SK-N-MC (cell line): Measurements from ENCODE around the gene GRM5.

Source experiments
- DNase-seq: peaks from one replicate; pipeline ENCODE4 v3.0.0-alpha.2; 2011; ENCODE audit warnings: low read depth, low spot score
- H3K27ac ChIP-seq: fragments of 200-600 bp; sonication (generic); 2 replicates; pipeline ENCODE4 v1.5.1; 2016; ENCODE audit warnings: mixed run types
- H3K36me3 ChIP-seq: fragments of 200-600 bp; sonication (generic); 2 replicates; pipeline ENCODE4 v1.6.1; 2017; ENCODE audit warnings: antibody characterized with exemption, low read length, mixed read lengths; ENCODE audit not compliant: insufficient read depth
- H3K4me3 ChIP-seq: fragments of 200-600 bp; sonication (generic); 2 replicates; pipeline ENCODE4 v1.5.1; 2016
- H3K9ac ChIP-seq: fragments of 200-600 bp; sonication (generic); 2 replicates; pipeline ENCODE4 v1.8.0; 2017; ENCODE audit warnings: mixed run types, mixed read lengths; ENCODE audit not compliant: insufficient read length
- H3K9me3 ChIP-seq: fragments of 200-600 bp; sonication (generic); 2 replicates; pipeline ENCODE4 v1.6.1; 2017; ENCODE audit warnings: low read depth, mild to moderate bottlenecking, antibody characterized with exemption, low read length, moderate library complexity, mixed read lengths
- EZH2 ChIP-seq: fragments of 200-600 bp; sonication (generic); IDR thresholded peaks from one replicate; pipeline ENCODE4 v1.6.1; 2017; ENCODE audit warnings: antibody characterized with exemption
- FOXP2 ChIP-seq: optimal IDR thresholded peaks from 2 replicates; pipeline ENCODE3; 2011; ENCODE audit warnings: mild to moderate bottlenecking, moderate library complexity; ENCODE audit not compliant: insufficient read depth; ENCODE audit errors: extremely low read length, control extremely low read depth
- POLR2AphosphoS5 ChIP-seq: IDR thresholded peaks from 2 replicates; pipeline ENCODE4 v1.6.1; 2012; ENCODE audit warnings: mild to moderate bottlenecking, low read depth, low read length, borderline replicate concordance

The GRM5 gene

GRCh38 chr11:88594274-88594950 lies 471.4 kb downstream of the GRM5 start:
- DNase-seq: no peak
- TF ChIP-seq POLR2AphosphoS5 (no peak), FOXP2 (no peak), EZH2 (no peak)
- Histone ChIP-seq H3K4me3 (no peak overlapping the region), H3K9ac (no peak overlapping the region), H3K27ac (no peak overlapping the region), H3K9me3 (no peaks in the 10 kb centered on the region), H3K36me3 (no peaks in the 10 kb centered on the region)

GRCh38 chr11:88590361-88590760 lies 475.4 kb downstream of the GRM5 start:
- no peak for DNase-seq
- Histone ChIP-seq H3K36me3 (no peaks in the 10 kb centered on the region), H3K9ac (no peak overlapping the region), H3K4me3 (no peak overlapping the region), H3K27ac (no peak overlapping the region), H3K9me3 (no peaks in the 10 kb centered on the region)
- TF ChIP-seq POLR2AphosphoS5 (no peak), EZH2 (no peak)

GRCh38 chr11:88583251-88583650 lies 482.5 kb downstream of the GRM5 start:
- DNase-seq: no peak
- no peak overlapping the region for H3K4me3 ChIP-seq
- no peak overlapping the region for H3K9ac ChIP-seq
- TF ChIP-seq EZH2: no peak
- TF ChIP-seq POLR2AphosphoS5: no peak
- TF ChIP-seq FOXP2: no peak
- H3K36me3 ChIP-seq: no peaks in the 10 kb centered on the region
- H3K27ac ChIP-seq: no peak overlapping the region
- H3K9me3 ChIP-seq: no peaks in the 10 kb centered on the region

- no peak for TF ChIP-seq FOXP2
- no peak for TF ChIP-seq EZH2
- TF ChIP-seq POLR2AphosphoS5: no peak
- Histone ChIP-seq H3K4me3 (no peak overlapping the region), H3K9me3 (no peaks in the 10 kb centered on the region), H3K27ac (no peak overlapping the region), H3K9ac (no peak overlapping the region), H3K36me3 (no peaks in the 10 kb centered on the region)
- no peak for DNase-seq
Observed at GRCh38 chr11:88579466-88579865, 486.3 kb downstream of the GRM5 start.

GRCh38 chr11:88576741-88577140 lies 489.0 kb downstream of the GRM5 start:
- no peak for DNase-seq
- TF ChIP-seq FOXP2 (no peak), EZH2 (no peak), POLR2AphosphoS5 (no peak)
- H3K9ac ChIP-seq: no peak overlapping the region
- H3K36me3 ChIP-seq: no peaks in the 10 kb centered on the region
- H3K9me3 ChIP-seq: no peaks in the 10 kb centered on the region
- no peak overlapping the region for H3K4me3 ChIP-seq
- no peak overlapping the region for H3K27ac ChIP-seq

- Histone ChIP-seq H3K27ac (no peak overlapping the region; the same call in 1 of the 2 replicates), H3K9ac (no peak overlapping the region), H3K36me3 (no peaks in the 10 kb centered on the region), H3K4me3 (peak overlapping the region; percentile 9; the same call in 1 of the 2 replicates), H3K9me3 (no peaks in the 10 kb centered on the region)
- no peak for TF ChIP-seq POLR2AphosphoS5
- no peak for TF ChIP-seq FOXP2
- no peak for TF ChIP-seq EZH2
- DNase-seq: no peak
Observed at GRCh38 chr11:88575916-88576315, 489.9 kb downstream of the GRM5 start.

GRCh38 chr11:88569342-88569741 lies 496.4 kb downstream of the GRM5 start:
- no peak overlapping the region for H3K4me3 ChIP-seq
- H3K9ac ChIP-seq: no peak overlapping the region
- TF ChIP-seq FOXP2 (no peak), EZH2 (no peak), POLR2AphosphoS5 (no peak)
- H3K27ac ChIP-seq: no peak overlapping the region
- no peaks in the 10 kb centered on the region for H3K36me3 ChIP-seq
- no peaks in the 10 kb centered on the region for H3K9me3 ChIP-seq
- DNase-seq: no peak

- H3K4me3 ChIP-seq: no peak overlapping the region
- no peak overlapping the region for H3K9ac ChIP-seq
- no peaks in the 10 kb centered on the region for H3K36me3 ChIP-seq
- DNase-seq: no peak
- no peak overlapping the region for H3K27ac ChIP-seq
- no peaks in the 10 kb centered on the region for H3K9me3 ChIP-seq
- TF ChIP-seq POLR2AphosphoS5 (no peak), FOXP2 (no peak), EZH2 (no peak)
Observed at GRCh38 chr11:88555829-88556202, 510.0 kb downstream of the GRM5 start.
